Limb (tissue), 2 donors: ENCODE results near the gene MAT1A.
"Not testable (repeated sequence)": the region's sequence is repeated elsewhere in the genome, so short reads cannot be mapped to it uniquely, and the experiment has no call there.

Experiments
- DNase-seq, 2 donors: peaks; one replicate each; pipeline ENCODE4 v3.0.0-alpha.2; 2016; ENCODE audit errors: extremely low spot score in 2 of 2

MAT1A gene

GRCh38 chr10:80289451-80290287 is at the start of gene MAT1A:
TSS of gene MAT1A (minus strand) at chr10:80289658. CDS start at chr10:80289423, 235 bp downstream.
- no peak for DNase-seq

- no peak for DNase-seq
These were observed 44.5 kb upstream of the MAT1A start for GRCh38 chr10:80333983-80334382.

GRCh38 chr10:80324891-80325364 is 35.5 kb upstream of the MAT1A start:
- no peak for DNase-seq

GRCh38 chr10:80324086-80324485 is 34.6 kb upstream of the MAT1A start:
- DNase-seq: no peak

GRCh38 chr10:80323311-80323710 is 33.9 kb upstream of the MAT1A start:
- no peak for DNase-seq

GRCh38 chr10:80322711-80323110 is 33.3 kb upstream of the MAT1A start:
- DNase-seq: no peak

GRCh38 chr10:80322158-80322557 is 32.7 kb upstream of the MAT1A start:
- DNase-seq: no peak

- no peak for DNase-seq
These were observed 31.7 kb upstream of the MAT1A start for GRCh38 chr10:80321183-80321582.

DNA sequence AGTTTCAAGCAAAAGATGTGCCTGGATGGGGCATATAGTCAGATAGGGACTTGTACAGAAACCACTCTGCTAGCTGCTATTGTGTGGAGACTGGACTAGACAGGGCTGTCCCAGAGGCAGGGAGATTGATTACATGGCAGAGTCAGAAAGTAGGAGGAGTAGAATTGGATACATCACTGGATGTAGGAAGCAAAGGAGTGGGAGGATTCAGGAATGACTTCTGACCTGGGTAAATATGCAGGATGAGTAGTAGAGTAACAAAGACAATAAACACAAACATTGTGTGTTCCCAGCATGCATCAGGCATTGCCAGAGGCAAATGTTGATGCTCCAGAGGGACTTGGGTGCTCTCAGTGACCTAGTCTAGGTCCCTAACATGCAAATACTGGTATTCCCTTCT is 30.9 kb upstream of the MAT1A start:
- DNase-seq: no peak

GRCh38 chr10:80319725-80320290 is 30.4 kb upstream of the MAT1A start:
- DNase-seq: no peak

GRCh38 chr10:80319318-80319717 is 29.9 kb upstream of the MAT1A start:
- no peak for DNase-seq

DNA sequence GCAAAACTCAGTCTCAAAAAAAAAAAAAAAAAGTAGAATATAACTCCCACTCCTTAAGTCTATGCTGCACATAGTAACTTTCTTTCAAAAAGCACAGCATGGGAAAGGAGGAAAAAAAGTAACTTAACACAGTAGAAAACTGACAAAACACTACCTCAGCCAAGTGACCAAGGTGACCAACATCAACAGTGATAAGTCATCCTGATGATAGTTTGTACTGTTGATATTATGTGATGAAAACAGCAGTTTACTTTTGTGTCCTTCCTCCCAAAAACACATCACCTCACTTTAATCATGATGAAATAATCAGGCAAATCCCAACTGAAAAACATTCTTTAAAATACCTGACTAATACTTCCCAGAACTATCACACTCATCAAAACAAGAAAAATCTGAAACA is 29.3 kb upstream of the MAT1A start:
- no peak for DNase-seq

- no peak for DNase-seq
These were observed 25.9 kb upstream of the MAT1A start for GRCh38 chr10:80315391-80315790.

GRCh38 chr10:80313523-80313922 is 24.1 kb upstream of the MAT1A start:
- DNase-seq: no peak

DNA sequence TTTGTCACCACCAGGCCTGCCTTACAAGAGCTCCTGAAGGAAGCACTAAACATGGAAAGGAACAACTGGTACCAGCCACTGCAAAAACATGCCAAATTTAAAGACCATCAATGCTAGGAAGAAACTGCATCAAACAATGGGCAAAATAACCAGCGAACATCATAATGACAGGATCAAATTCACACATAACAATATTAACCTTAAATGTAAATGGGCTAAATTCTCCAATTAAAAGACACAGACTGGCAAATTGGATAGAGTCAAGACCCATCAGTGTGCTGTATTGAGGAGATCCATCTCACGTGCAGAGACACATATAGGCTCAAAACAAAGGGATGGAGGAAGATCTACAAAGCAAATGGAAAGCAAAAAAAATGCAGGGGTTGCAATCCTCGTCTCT is 16.5 kb upstream of the MAT1A start:
- not testable (repeated sequence) for DNase-seq

- no peak for DNase-seq
These were observed 7.5 kb upstream of the MAT1A start for GRCh38 chr10:80296942-80297341.

DNA sequence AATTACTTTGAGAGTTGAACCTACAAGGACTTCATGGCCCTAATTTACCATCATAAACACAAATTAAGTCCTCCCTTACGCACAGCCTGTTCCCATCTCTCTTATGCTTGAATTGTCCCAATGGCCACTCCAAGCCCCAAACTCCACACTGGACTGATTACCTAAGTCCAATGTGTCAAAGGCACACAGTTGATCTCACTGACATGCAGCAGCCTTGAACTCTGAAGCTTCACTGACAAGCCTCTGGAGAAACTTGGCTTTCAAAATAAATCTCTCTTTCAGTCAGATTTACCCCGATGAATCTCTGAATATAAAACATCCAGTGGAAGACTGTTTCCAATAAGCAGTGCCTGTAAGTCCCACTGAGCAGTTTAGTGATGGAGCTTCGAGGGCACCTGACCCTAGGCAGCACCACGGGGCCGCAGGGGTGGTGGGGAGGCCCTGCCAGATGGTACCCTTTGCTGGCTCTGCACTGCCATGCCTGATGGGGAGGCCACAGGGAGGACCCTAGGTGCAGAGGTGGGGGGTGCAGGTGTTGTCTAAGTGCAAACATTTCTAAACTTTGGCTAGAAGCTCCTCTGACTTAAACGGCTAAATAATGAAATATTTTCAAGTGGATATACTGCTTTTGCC is 3.3 kb upstream of the MAT1A start:
- DNase-seq: no peak

- DNase-seq: no peak
These were observed 1.2 kb upstream of the MAT1A start for GRCh38 chr10:80290474-80291220.

- DNase-seq: no peak
These were observed 609 bp downstream of the MAT1A start for GRCh38 chr10:80288849-80289248.

DNA sequence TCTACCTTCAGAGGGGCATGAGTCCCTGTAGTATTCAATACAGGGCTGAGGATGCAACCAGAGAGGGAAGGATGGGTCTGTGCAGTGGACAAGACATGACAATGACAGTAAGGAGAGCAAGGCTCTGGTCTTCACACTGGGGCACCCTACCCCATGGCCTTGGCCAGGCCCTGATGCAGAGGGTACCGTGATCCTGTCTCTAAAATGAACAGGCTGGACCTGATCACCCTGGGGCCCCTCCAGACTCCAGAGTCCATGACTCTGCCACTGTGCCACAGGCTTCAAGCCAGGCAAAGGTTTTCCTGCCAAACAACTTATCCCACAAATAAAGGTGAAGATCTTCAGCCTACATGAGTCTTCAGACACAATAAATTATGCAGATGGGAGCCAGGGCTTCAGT is 4.9 kb downstream of the MAT1A start:
- no peak for DNase-seq

GRCh38 chr10:80283536-80284199 is 5.8 kb downstream of the MAT1A start:
- DNase-seq: no peak
